SH-SY5Y (cell line): ENCODE data around the gene ADPRS.

Experiments
- GATA2 ChIP-seq: IDR thresholded peaks from 2 replicates; pipeline ENCODE4 v1.6.1; 2011; ENCODE audit warnings: mild to moderate bottlenecking, low read depth, low read length
- GATA3 ChIP-seq: IDR thresholded peaks from 2 replicates; pipeline ENCODE4 v1.6.1; 2011; ENCODE audit warnings: low read depth, mild to moderate bottlenecking, low read length, moderate library complexity

ADPRS gene

GRCh38 chr1:36142121-36142520 lies 53.4 kb downstream of the ADPRS start:
- TF ChIP-seq GATA2 (no peak), GATA3 (no peak)

GRCh38 chr1:36143424-36143823 lies 54.7 kb downstream of the ADPRS start:
- TF ChIP-seq GATA2: no peak
- no peak for TF ChIP-seq GATA3
